WTC11 (cell line): ENCODE results near the gene TEFM.

ENCODE experiments used
- CBFB ChIP-seq: sonication (generic); formaldehyde crosslinking; IDR thresholded peaks from 2 replicates; pipeline ENCODE4 v1.8.1; 2022; ENCODE audit warnings: mild to moderate bottlenecking, low read depth, missing genetic modification reagents
- CTCF ChIP-seq: fragments of 200-600 bp; IDR thresholded peaks from 2 replicates; pipeline ENCODE4 v1.8.0; 2022; ENCODE audit warnings: antibody characterized with exemption
- E2F5 ChIP-seq: sonication (generic); formaldehyde crosslinking; IDR thresholded peaks from 2 replicates; pipeline ENCODE4 v1.8.1; 2022; ENCODE audit warnings: mild to moderate bottlenecking, moderate library complexity, missing genetic modification reagents
- FOXJ3 ChIP-seq: sonication (generic); formaldehyde crosslinking; IDR thresholded peaks from 2 replicates; pipeline ENCODE4 v1.9.0; 2021; ENCODE audit warnings: missing genetic modification reagents, mild to moderate bottlenecking, borderline replicate concordance
- HMGXB4 ChIP-seq: sonication (generic); formaldehyde crosslinking; IDR thresholded peaks from 2 replicates; pipeline ENCODE4 v1.8.1; 2023; ENCODE audit warnings: mild to moderate bottlenecking, moderate library complexity, missing genetic modification reagents
- USF1 ChIP-seq: sonication (generic); formaldehyde crosslinking; IDR thresholded peaks from 2 replicates; pipeline ENCODE4 v1.8.0; 2022; ENCODE audit warnings: mild to moderate bottlenecking, missing genetic modification reagents

GRCh38 chr17:30922235-30923030 lies 16.4 kb upstream of the TEFM start:
- no peak for TF ChIP-seq FOXJ3 (CRISPR knock-in tag)
- TF ChIP-seq USF1 (CRISPR knock-in tag) = no peak
- TF ChIP-seq CTCF = no peak
- no peak for TF ChIP-seq CBFB (CRISPR knock-in tag)
- TF ChIP-seq E2F5 (CRISPR knock-in tag) = no peak
- TF ChIP-seq HMGXB4 (CRISPR knock-in tag) = no peak; the same call in 1 of the 2 replicates
